Gastrocnemius medialis (tissue), 4 donors: ENCODE results near the gene SNCA. TPM values are rescaled to one million over a fixed set of nuclear protein-coding genes. Genes with fewer than 3 reads are reported as not detected.
A peak's percentile ranks its signal among the peaks of the same experiment; 100 is the strongest.

Source experiments
- ATAC-seq, 2 donors: fragments of 150-250 bp; one replicate each; pipeline ENCODE4 v1.9.1; 2016
- DNase-seq, 2 donors: peaks; one replicate each; pipeline ENCODE4 v3.0.0-alpha.2; 2019
- H3K27ac ChIP-seq, 4 donors: fragments of 200-600 bp; sonication (generic); 1 replicate in 1 of 4; 2 replicates in 3 of 4; pipeline ENCODE4 v1.5.1; 2016 to 2018; ENCODE audit warnings: mild to moderate bottlenecking in 2 of 4, moderate library complexity in 1 of 4
- H3K27me3 ChIP-seq, 3 donors: fragments of 200-600 bp; sonication (generic) in 2 of 3; 1 replicate in 1 of 3; 2 replicates in 2 of 3; pipeline versions ENCODE4 v1.5.1 to v1.6.0; 2016 to 2019; ENCODE audit warnings: mild to moderate bottlenecking in 1 of 3, moderate library complexity in 1 of 3
- H3K36me3 ChIP-seq, 2 donors: fragments of 200-600 bp; sonication (generic) in 1 of 2; one replicate each; pipeline ENCODE4 v1.5.1; 2017 to 2018
- H3K4me1 ChIP-seq, 2 donors: fragments of 200-600 bp; sonication (generic) in 1 of 2; one replicate each; pipeline ENCODE4 v1.5.1; 2016 to 2017; ENCODE audit warnings: mild to moderate bottlenecking in 2 of 2
- H3K4me3 ChIP-seq, 4 donors: fragments of 200-600 bp; sonication (generic) in 3 of 4; 1 replicate in 1 of 4; 2 replicates in 3 of 4; pipeline ENCODE4 v1.5.1; 2016 to 2019; ENCODE audit warnings: mild to moderate bottlenecking in 2 of 4
- H3K9me3 ChIP-seq, 3 donors: fragments of 200-600 bp; sonication (generic) in 2 of 3; 1 replicate in 1 of 3; 2 replicates in 2 of 3; pipeline ENCODE4 v1.5.1; 2016 to 2019
- POLR2A ChIP-seq, 2 donors: fragments of 450-650 bp; IDR thresholded peaks; one replicate each; pipeline ENCODE4 v1.6.1; 2017; ENCODE audit warnings: antibody characterized with exemption in 2 of 2, mild to moderate bottlenecking in 2 of 2, moderate library complexity in 2 of 2
- in situ Hi-C, 4 donors: fragments of 200-750 bp; cut with MboI; loops; one replicate each; pipeline versions ENCODE4 v1.15.0 to v1.8.0; 2017; ENCODE audit warnings: low sequenced_read_pairs in 4 of 4
- intact Hi-C: fragments of 100-400 bp; cut with DNase I; formaldehyde crosslinking; loops from one replicate; pipeline ENCODE4 v1.15.1; 2023; ENCODE audit warnings: low total_unique reads
- total RNA-seq, 4 donors: library from RNA; depleted of rRNA; stranded (reverse); fragments of >200 nt; gene quantifications; one replicate each; pipeline versions ENCODE4 v1.1.0 to v1.2.3, GENCODE V29; 2016
- TF ChIP-seq, protein P1 (sequence below), 5 experiments: fragments of 450-650 bp in 3 of 5; fragments of 200-600 bp in 2 of 5; sonication (generic) in 2 of 5; IDR thresholded peaks in 4 of 5; conservative IDR thresholded peaks in 1 of 5; 1 replicate in 4 of 5; 2 replicates in 1 of 5; pipeline ENCODE4 v1.5.1; 2016 to 2019; ENCODE audit warnings: antibody characterized with exemption in 5 of 5, mild to moderate bottlenecking in 3 of 5, moderate library complexity in 3 of 5

The SNCA gene
- total RNA-seq: 1 to 10 TPM in 2 of 4 donors, under 1 TPM in 1, not detected in 1; 0.73 to 1.7 (median 1.1) TPM

DNA sequence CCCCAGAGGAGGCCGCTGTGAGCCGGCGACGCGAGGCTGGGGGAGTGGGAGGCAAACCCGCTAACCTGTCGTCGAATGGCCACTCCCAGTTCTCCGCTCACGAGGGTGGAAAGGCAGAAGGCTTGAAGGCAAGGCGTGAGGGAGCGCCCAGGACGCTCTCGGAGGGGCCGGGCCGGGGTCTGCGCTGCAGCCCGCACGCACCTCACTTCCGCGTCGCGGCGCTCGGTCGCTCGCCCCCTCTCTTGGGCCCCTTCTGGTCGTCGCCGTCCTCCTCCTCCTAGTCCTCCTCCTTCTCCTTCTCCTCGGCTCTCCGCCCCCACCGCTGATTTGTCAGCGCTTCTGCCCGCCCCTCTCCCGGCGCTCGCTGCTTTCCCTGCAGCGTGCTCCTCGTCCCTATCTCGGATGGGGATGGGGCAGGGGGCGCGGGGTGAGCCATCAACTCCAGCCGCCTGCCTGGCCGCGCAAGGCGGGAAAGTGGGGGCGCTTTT is at the start of gene SNCA:
Gene SNCA (minus strand): TSS at position 265 of the 488 bp plus-strand sequence. CDS start 1,494 bp downstream, outside the sequence.
- DNase-seq: no peak
- Histone ChIP-seq H3K4me1 (peaks cover 0 to 5% of the 10 kb centered on the region in 2 donors), H3K27ac (no peak within 1 kb of the TSS), H3K9me3 (no peaks in the 10 kb centered on the region), H3K4me3 (peak within 1 kb of the TSS; percentile 21 to 52 (median 48)), H3K36me3 (no peaks in the 10 kb centered on the region), H3K27me3 (peaks cover 32 to 43% (median 36%) of the 10 kb centered on the region in 3 donors)
- TF ChIP-seq, protein P1, sequence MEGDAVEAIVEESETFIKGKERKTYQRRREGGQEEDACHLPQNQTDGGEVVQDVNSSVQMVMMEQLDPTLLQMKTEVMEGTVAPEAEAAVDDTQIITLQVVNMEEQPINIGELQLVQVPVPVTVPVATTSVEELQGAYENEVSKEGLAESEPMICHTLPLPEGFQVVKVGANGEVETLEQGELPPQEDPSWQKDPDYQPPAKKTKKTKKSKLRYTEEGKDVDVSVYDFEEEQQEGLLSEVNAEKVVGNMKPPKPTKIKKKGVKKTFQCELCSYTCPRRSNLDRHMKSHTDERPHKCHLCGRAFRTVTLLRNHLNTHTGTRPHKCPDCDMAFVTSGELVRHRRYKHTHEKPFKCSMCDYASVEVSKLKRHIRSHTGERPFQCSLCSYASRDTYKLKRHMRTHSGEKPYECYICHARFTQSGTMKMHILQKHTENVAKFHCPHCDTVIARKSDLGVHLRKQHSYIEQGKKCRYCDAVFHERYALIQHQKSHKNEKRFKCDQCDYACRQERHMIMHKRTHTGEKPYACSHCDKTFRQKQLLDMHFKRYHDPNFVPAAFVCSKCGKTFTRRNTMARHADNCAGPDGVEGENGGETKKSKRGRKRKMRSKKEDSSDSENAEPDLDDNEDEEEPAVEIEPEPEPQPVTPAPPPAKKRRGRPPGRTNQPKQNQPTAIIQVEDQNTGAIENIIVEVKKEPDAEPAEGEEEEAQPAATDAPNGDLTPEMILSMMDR (IDR thresholded peaks at IDR 0.05 in 4 of 5, conservative IDR thresholded peaks at IDR 0.05 in 1 of 5): no peak
- no peak for TF ChIP-seq POLR2A (IDR thresholded peaks at IDR 0.05)
- ATAC-seq: no peak
- intact Hi-C loops: no loop called here
- in situ Hi-C loops: no loop called here

DNA sequence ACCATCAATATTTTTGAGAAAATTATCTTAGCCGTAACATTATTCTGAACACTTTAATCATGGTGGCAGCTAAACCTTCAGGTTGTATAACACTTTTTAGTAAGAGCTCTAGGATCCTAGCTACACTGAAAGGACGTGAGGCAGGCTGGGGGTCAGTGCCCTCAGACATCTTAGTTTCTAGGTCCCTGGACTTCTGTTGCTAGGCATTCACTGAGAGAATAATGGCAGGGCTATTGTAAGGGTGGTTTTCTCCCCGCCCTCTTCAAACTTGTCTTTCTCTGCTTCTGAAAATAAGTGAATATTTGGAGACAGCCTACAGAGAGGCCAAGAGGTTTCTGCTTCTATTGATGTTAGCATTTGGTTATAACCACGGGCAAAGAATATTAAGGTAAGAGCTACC is 42.3 kb upstream of the SNCA start:
- intact Hi-C loops (no loop called here), in situ Hi-C loops (no loop called here)
- DNase-seq (no peak), ATAC-seq (no peak)
- Histone ChIP-seq H3K27me3 (no peaks in the 10 kb centered on the region), H3K27ac (no peak overlapping the region), H3K9me3 (no peaks in the 10 kb centered on the region), H3K4me1 (no peaks in the 10 kb centered on the region), H3K36me3 (no peaks in the 10 kb centered on the region), H3K4me3 (no peak overlapping the region)
- no peak for TF ChIP-seq POLR2A (IDR thresholded peaks at IDR 0.05)
- TF ChIP-seq, protein P1 (IDR thresholded peaks at IDR 0.05 in 4 of 5, conservative IDR thresholded peaks at IDR 0.05 in 1 of 5): no peak

DNA sequence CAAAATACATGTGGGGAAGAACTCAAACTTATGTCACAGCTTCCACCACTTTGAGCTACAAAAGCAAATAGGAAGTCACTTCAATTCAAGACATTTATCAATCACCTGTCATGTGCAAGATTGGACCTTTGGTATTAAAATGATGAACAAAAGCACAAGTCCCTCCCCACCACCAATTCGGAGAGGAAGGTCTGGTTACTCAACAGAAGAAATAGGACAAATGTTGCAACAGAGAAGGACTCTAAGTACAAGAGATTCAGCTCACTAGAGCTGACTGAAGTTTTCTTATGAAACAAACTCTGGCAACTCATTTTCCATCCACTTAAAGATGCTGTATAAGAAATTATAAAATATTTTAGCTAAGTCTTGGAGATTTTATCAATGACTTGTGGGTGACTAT is 41.6 kb upstream of the SNCA start:
- no peaks in the 10 kb centered on the region for H3K36me3 ChIP-seq
- ATAC-seq (no peak), DNase-seq (no peak)
- no peaks in the 10 kb centered on the region for H3K4me1 ChIP-seq
- H3K9me3 ChIP-seq: no peaks in the 10 kb centered on the region
- intact Hi-C loops: no loop called here
- no peaks in the 10 kb centered on the region for H3K27me3 ChIP-seq
- no peak overlapping the region for H3K27ac ChIP-seq
- no peak overlapping the region for H3K4me3 ChIP-seq
- in situ Hi-C loops: no loop called here
- TF ChIP-seq POLR2A (IDR thresholded peaks at IDR 0.05): no peak
- TF ChIP-seq, protein P1 (IDR thresholded peaks at IDR 0.05 in 4 of 5, conservative IDR thresholded peaks at IDR 0.05 in 1 of 5): no peak

DNA sequence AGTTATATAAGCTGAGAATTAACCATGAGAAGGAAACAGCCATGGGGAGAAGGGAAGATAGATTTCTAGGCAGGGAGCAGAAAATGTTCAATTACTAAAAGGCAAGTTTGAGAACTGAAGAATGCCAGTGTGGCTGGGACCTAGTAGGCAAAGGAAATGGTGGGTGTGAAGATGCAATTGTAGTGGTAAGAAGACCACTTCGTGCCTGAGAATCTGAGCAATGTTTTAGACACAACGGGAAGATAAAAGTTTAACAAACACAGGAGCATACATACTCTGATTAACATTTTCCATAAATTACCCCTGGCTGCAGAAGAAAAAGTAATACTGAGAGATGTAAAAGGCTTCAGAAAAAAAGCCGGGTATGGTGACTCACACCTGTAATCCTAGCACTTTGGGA is 39.6 kb upstream of the SNCA start:
- Histone ChIP-seq H3K27me3 (no peaks in the 10 kb centered on the region), H3K27ac (no peak overlapping the region), H3K4me1 (no peaks in the 10 kb centered on the region), H3K36me3 (no peaks in the 10 kb centered on the region), H3K9me3 (no peaks in the 10 kb centered on the region), H3K4me3 (no peak overlapping the region)
- ATAC-seq (no peak), DNase-seq (no peak)
- intact Hi-C loops (no loop called here), in situ Hi-C loops (no loop called here)
- TF ChIP-seq, protein P1 (IDR thresholded peaks at IDR 0.05 in 4 of 5, conservative IDR thresholded peaks at IDR 0.05 in 1 of 5): no peak
- TF ChIP-seq POLR2A (IDR thresholded peaks at IDR 0.05): no peak

DNA sequence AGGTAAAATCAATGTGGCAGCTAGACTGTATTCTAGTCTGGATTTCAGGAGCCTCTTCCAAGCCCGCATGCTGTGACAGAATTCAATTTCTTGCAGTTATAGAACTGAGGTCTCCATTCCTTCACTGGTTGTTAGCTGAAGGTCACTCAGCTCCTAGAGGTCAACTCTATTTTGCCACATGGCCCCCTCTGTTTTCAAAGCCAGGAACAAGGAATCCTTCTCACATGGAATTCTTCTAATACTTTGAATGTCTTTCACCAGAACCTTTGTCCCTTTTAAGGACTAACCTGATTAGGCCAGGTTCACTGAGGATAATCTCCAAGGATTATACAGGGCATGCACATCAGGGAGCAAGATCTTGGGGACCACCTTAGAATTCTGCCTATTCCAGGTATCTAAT is 34.2 kb upstream of the SNCA start:
- intact Hi-C loops: no loop called here
- TF ChIP-seq POLR2A (IDR thresholded peaks at IDR 0.05): no peak
- TF ChIP-seq, protein P1 (IDR thresholded peaks at IDR 0.05 in 4 of 5, conservative IDR thresholded peaks at IDR 0.05 in 1 of 5): no peak
- no peak overlapping the region for H3K27ac ChIP-seq

More for the DNA sequence above, 34.2 kb upstream of the SNCA start:
- Histone ChIP-seq H3K36me3 (no peaks in the 10 kb centered on the region), H3K9me3 (no peaks in the 10 kb centered on the region), H3K4me1 (no peaks in the 10 kb centered on the region), H3K27me3 (no peaks in the 10 kb centered on the region), H3K4me3 (no peak overlapping the region)
- in situ Hi-C loops: no loop called here
- no peak for ATAC-seq
- DNase-seq: no peak
